HFFc6 (cell line): Measurements from ENCODE around the gene SYNGR1. TPM values are rescaled to one million over a fixed set of nuclear protein-coding genes. Genes with fewer than 3 reads are reported as not detected.
A peak's percentile ranks its signal among the peaks of the same experiment; 100 is the strongest.

ENCODE experiments used
- DNase-seq: peaks from one replicate; pipeline ENCODE4 v3.0.0-alpha.2; 2018
- H3K27ac Mint-ChIP-seq: 2 replicates; pipeline ENCODE4 v1.8.0; 2020; ENCODE audit warnings: mild to moderate bottlenecking, mixed read lengths
- H3K27me3 Mint-ChIP-seq: 2 replicates; pipeline ENCODE4 v1.8.0; 2021; ENCODE audit warnings: mild to moderate bottlenecking, moderate library complexity, mixed read lengths; ENCODE audit not compliant: insufficient read depth
- H3K36me3 Mint-ChIP-seq: 2 replicates; pipeline ENCODE4 v1.8.0; 2021; ENCODE audit warnings: low read depth, mixed read lengths
- H3K4me1 Mint-ChIP-seq: 2 replicates; pipeline ENCODE4 v1.8.0; 2020; ENCODE audit warnings: low read depth, mixed read lengths
- H3K4me3 Mint-ChIP-seq: 2 replicates; pipeline ENCODE4 v1.8.0; 2020; ENCODE audit warnings: mild to moderate bottlenecking, moderate library complexity, mixed read lengths
- H3K9me3 Mint-ChIP-seq: 2 replicates; pipeline ENCODE4 v1.8.0; 2020; ENCODE audit warnings: mild to moderate bottlenecking, mixed read lengths
- total RNA-seq, 6 experiments: library from RNA; stranded (reverse); fragmentation: NEBNext Ultra II Directional; extraction: Animal tissue kit (Norgen Biotek cat#: 25700); gene quantifications; 2 replicates in 1 of 6; 3 replicates in 5 of 6; pipeline ENCODE4 v1.2.3, GENCODE V29; 2021
- TF ChIP-seq, protein P1 (sequence below): fragments of 200-600 bp; sonication (generic); IDR thresholded peaks from 2 replicates; pipeline ENCODE4 v1.5.0; 2021; ENCODE audit warnings: antibody characterized with exemption, mild to moderate bottlenecking

The SYNGR1 gene
- total RNA-seq, 6 experiments from 2014 or later, result 16.0 to 20.2 (median 18.5) TPM

DNA sequence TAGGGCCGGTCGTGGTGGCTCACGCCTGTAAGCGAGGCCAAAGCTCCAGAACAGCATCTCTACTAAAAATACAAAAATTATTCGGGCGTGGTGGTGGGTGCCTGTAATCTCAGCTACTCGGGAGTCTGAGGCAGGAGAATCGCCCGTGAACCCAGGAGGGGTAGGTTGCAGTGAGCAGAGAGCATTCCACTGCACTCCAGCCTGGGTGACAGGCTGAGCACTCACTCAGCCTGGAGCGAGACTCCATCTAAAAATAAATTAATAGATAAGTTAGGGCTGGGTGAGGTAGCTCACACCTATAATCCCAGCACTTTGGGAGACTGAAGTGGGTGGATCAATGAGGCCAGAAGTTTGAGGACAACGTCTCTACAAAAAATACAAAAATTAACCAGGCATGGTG is 39.6 kb downstream of the SYNGR1 start:
- Mint-ChIP-seq H3K4me3 (no peak overlapping the region), H3K27ac (no peak overlapping the region), H3K4me1 (peaks cover 4% of the 10 kb centered on the region), H3K9me3 (no peaks in the 10 kb centered on the region), H3K27me3 (peaks cover 1% of the 10 kb centered on the region; the same call in 1 of the 2 replicates), H3K36me3 (no peaks in the 10 kb centered on the region)
- no peak for DNase-seq
- TF ChIP-seq, protein P1, sequence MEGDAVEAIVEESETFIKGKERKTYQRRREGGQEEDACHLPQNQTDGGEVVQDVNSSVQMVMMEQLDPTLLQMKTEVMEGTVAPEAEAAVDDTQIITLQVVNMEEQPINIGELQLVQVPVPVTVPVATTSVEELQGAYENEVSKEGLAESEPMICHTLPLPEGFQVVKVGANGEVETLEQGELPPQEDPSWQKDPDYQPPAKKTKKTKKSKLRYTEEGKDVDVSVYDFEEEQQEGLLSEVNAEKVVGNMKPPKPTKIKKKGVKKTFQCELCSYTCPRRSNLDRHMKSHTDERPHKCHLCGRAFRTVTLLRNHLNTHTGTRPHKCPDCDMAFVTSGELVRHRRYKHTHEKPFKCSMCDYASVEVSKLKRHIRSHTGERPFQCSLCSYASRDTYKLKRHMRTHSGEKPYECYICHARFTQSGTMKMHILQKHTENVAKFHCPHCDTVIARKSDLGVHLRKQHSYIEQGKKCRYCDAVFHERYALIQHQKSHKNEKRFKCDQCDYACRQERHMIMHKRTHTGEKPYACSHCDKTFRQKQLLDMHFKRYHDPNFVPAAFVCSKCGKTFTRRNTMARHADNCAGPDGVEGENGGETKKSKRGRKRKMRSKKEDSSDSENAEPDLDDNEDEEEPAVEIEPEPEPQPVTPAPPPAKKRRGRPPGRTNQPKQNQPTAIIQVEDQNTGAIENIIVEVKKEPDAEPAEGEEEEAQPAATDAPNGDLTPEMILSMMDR, result no peak

DNA sequence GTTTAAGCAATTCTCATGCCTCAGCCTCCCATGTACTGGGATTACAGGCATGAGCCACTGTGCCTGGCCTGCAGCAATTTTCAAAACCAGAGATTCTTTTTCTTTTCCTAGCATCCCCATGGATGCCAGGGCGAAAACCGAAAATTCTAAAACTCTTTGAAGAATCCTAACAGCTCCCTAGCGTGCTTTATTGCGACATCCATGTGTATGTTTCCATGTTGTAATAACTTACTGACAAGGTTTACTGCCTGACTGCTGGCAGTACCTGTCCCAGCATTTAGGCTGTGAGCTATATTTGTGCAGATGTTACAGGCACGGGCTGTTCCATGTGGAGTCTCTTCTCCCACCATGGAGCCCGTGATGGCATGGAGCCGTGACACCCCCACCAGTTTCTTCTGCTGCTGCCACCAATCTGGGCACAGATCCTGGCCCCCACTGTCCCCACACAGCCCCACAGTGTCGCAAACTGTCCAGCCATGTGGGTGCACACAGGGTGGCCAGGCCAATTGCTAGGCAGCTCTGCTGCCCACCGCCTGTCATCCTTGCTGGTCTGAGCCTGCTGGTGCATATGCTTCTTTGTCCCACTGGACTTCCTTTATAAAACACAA is 42.7 kb downstream of the SYNGR1 start:
- no peak overlapping the region for H3K27ac Mint-ChIP-seq
- H3K9me3 Mint-ChIP-seq, result no peaks in the 10 kb centered on the region
- no peak overlapping the region for H3K4me3 Mint-ChIP-seq
- H3K27me3 Mint-ChIP-seq, result no peaks in the 10 kb centered on the region; the same call in 1 of the 2 replicates
- TF ChIP-seq, protein P1, result no peak
- no peak for DNase-seq
- H3K36me3 Mint-ChIP-seq, result no peaks in the 10 kb centered on the region
- peaks cover 10% of the 10 kb centered on the region for H3K4me1 Mint-ChIP-seq

DNA sequence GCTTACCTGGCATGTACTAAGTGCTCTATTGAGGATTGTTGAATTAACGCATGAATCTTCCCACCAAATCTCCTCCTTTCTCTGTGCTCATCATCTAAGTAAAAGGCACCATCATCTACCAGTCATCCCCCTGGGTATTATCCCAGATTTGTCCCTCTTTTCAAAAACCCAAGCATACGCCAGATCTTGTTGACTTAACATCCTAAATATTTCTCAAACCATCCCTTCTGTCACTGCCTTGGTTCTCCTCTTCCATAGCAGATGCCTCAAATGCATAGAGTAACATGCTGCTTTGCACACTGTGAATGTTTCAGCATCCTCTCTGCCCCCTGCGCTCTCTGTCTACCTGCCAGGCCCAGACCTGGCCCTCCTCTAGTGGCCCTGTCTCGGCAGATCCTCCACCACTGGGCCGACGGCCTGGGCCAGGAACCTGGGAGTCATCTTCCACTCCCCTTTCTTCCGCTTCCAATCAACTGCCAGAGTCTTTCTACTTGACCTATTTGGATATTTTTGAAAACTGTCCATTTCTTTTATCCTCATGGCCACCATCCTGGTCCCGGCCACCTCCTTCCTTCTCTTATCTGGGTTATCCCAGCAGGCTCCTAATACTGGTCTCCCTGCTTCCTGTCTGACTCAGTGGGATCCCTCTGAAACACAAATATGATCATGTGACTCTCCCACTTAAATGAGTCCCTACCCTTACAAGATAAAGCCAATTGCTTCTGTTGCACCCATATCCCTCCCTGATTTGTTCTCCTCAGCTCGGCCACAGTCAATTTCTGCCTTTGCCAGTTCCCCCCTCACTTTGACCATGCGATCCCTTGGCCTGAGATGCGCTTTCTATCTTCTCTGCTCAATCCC is 46.4 kb downstream of the SYNGR1 start:
- DNase-seq, result no peak
- Mint-ChIP-seq H3K27ac (no peak overlapping the region), H3K27me3 (no peaks in the 10 kb centered on the region; the same call in 1 of the 2 replicates), H3K9me3 (no peaks in the 10 kb centered on the region), H3K4me3 (no peak overlapping the region), H3K36me3 (peaks cover 3% of the 10 kb centered on the region; the same call in 1 of the 2 replicates), H3K4me1 (peaks cover 16% of the 10 kb centered on the region)
- TF ChIP-seq, protein P1, result no peak

DNA sequence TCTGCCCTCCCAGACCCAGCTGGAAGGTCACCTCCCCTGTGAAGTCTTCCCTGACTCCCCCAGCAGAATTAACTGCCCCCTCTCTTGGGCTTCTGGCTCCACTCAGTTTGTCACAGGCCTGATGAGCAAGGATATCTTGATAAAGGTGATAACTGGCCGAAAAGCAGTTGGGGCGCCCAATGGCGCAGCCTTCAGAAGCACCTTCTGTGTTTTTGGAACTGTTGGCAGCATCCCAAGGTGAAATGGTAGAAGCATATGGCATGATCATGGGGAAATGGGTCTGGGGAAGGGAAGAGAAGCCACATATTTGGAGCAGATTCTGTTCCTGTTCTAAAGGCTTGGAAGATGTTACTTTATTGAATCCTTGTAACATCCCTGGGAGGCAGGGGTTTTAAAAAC is 47.0 kb downstream of the SYNGR1 start:
- TF ChIP-seq, protein P1, result no peak
- Mint-ChIP-seq H3K36me3 (peaks cover 7% of the 10 kb centered on the region), H3K27me3 (no peaks in the 10 kb centered on the region; the same call in 1 of the 2 replicates), H3K9me3 (no peaks in the 10 kb centered on the region), H3K4me1 (peaks cover 16% of the 10 kb centered on the region), H3K4me3 (no peak overlapping the region), H3K27ac (no peak overlapping the region)
- no peak for DNase-seq

DNA sequence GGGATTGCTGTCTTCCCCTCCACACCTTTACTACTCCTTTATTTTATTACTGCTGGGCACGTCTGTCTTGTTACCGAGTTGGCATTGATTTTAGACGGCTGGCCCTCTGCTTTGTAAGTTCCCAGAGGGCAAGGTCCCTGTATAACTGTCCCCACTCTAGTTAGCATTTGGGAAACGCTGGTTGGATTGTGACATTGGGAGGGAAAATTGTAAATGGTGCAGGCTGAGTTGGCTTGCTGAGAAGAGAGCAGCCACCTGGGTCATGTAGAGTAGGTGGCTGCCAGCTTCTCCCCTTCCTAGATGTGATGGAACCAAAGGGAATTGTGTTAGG is 51.5 kb downstream of the SYNGR1 start:
- Mint-ChIP-seq H3K27me3 (no peaks in the 10 kb centered on the region; the same call in none of the 2 replicates), H3K36me3 (peaks cover 24% of the 10 kb centered on the region), H3K4me3 (peak overlapping the region; percentile 63; the same call in 1 of the 2 replicates), H3K4me1 (peaks cover 30% of the 10 kb centered on the region), H3K27ac (no peak overlapping the region), H3K9me3 (no peaks in the 10 kb centered on the region)
- DNase-seq, result no peak
- TF ChIP-seq, protein P1, result no peak
